Liver (tissue), 3 donors: ENCODE results near the gene ZFAND3.

Experiments
- ATF3 ChIP-seq: IDR thresholded peaks from 2 replicates; pipeline ENCODE4 v1.6.1; 2016; ENCODE audit warnings: antibody characterized with exemption
- CTCF ChIP-seq: fragments of 150-350 bp; IDR thresholded peaks from 2 replicates; pipeline ENCODE4 v1.5.1; 2017; ENCODE audit warnings: improper control_type of control experiment, low read depth, low read length; ENCODE audit not compliant: missing input control
- MAX ChIP-seq: IDR thresholded peaks from 2 replicates; pipeline ENCODE4 v1.6.1; 2016; ENCODE audit warnings: antibody characterized with exemption
- TAF1 ChIP-seq: conservative IDR thresholded peaks from 2 replicates; pipeline ENCODE4 v1.6.1; 2016; ENCODE audit warnings: antibody characterized with exemption, mild to moderate bottlenecking
- YY1 ChIP-seq: IDR thresholded peaks from 2 replicates; pipeline ENCODE4 v1.6.1; 2016; ENCODE audit warnings: antibody characterized with exemption, mild to moderate bottlenecking
- donor health status: healthy.
- donor health status: healthy.

DNA sequence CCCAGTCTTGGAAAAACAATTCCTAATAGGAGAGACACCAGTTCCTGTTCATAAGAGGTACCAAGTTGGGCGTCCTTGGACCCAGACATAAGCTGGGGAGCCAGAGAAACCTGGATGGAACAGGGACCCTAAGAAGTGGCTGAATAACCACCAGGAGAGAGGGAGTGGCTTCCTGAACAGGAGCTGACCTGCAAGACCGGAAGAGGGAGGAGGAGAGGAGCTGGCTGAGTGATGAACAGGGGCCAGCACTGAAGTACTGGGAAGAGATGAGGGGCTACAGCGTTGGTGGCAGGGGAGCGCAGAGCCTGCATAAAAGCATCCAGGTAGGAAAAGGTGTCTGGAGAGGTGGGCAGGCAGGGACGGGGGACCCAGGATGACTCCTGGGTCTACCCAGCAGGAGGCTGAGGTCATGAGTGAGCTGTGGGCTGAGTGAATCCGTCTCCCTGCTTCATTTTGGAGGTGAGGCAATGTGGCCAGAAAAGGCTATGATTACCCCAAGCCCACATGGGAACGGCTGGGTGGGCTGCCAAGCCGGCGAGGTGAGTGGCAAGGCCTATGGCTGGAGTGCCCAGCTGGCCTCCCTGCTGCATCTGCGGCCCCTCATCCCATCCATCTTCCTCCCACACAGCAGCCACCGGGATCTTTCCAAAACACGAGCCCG, 34.4 kb upstream of the ZFAND3 start:
- no peak for TF ChIP-seq CTCF
- TF ChIP-seq YY1 = no peak
- no peak for TF ChIP-seq ATF3
- no peak for TF ChIP-seq TAF1
- TF ChIP-seq MAX = no peak
